Adrenal gland (tissue), 5 donors: Measurements from ENCODE around the gene NOD2.

Source experiments
- POLR2A ChIP-seq, 2 donors: fragments of 450-650 bp; IDR thresholded peaks; one replicate each; pipeline ENCODE4 v1.6.1; 2017; ENCODE audit warnings: antibody characterized with exemption in 2 of 2, mild to moderate bottlenecking in 2 of 2, moderate library complexity in 1 of 2
- TF ChIP-seq, protein P1 (sequence below), 6 experiments: fragments of 450-650 bp in 4 of 6; fragments of 200-600 bp in 2 of 6; sonication (generic) in 1 of 6; IDR thresholded peaks; 1 replicate in 5 of 6; 2 replicates in 1 of 6; pipeline versions ENCODE4 v1.5.1 to v1.8.0; 2016 to 2021; ENCODE audit warnings: antibody characterized with exemption in 6 of 6, mild to moderate bottlenecking in 2 of 6, moderate library complexity in 1 of 6
- donor health status: DM: no; HTN: no; CAD: no.

- TF ChIP-seq, protein P1, sequence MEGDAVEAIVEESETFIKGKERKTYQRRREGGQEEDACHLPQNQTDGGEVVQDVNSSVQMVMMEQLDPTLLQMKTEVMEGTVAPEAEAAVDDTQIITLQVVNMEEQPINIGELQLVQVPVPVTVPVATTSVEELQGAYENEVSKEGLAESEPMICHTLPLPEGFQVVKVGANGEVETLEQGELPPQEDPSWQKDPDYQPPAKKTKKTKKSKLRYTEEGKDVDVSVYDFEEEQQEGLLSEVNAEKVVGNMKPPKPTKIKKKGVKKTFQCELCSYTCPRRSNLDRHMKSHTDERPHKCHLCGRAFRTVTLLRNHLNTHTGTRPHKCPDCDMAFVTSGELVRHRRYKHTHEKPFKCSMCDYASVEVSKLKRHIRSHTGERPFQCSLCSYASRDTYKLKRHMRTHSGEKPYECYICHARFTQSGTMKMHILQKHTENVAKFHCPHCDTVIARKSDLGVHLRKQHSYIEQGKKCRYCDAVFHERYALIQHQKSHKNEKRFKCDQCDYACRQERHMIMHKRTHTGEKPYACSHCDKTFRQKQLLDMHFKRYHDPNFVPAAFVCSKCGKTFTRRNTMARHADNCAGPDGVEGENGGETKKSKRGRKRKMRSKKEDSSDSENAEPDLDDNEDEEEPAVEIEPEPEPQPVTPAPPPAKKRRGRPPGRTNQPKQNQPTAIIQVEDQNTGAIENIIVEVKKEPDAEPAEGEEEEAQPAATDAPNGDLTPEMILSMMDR (IDR thresholded peaks at IDR 0.05), result no peak
- TF ChIP-seq POLR2A (IDR thresholded peaks at IDR 0.05), result no peak
Observed at GRCh38 chr16:50690177-50690576, 3.2 kb upstream of the NOD2 start.
